C4-2B (cell line): ENCODE data around the gene LHFPL5.

Experiments
- ZFX ChIP-seq: fragments of 450-650 bp; IDR thresholded peaks from 2 replicates; pipeline ENCODE4 v1.6.1; 2017
- TF ChIP-seq, protein P1 (sequence below): fragments of 450-650 bp; conservative IDR thresholded peaks from 2 replicates; pipeline ENCODE4 v1.5.1; 2017; ENCODE audit warnings: mild to moderate bottlenecking

- TF ChIP-seq, protein P1, sequence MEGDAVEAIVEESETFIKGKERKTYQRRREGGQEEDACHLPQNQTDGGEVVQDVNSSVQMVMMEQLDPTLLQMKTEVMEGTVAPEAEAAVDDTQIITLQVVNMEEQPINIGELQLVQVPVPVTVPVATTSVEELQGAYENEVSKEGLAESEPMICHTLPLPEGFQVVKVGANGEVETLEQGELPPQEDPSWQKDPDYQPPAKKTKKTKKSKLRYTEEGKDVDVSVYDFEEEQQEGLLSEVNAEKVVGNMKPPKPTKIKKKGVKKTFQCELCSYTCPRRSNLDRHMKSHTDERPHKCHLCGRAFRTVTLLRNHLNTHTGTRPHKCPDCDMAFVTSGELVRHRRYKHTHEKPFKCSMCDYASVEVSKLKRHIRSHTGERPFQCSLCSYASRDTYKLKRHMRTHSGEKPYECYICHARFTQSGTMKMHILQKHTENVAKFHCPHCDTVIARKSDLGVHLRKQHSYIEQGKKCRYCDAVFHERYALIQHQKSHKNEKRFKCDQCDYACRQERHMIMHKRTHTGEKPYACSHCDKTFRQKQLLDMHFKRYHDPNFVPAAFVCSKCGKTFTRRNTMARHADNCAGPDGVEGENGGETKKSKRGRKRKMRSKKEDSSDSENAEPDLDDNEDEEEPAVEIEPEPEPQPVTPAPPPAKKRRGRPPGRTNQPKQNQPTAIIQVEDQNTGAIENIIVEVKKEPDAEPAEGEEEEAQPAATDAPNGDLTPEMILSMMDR, result no peak
- TF ChIP-seq ZFX, result no peak
These were observed 45.1 kb downstream of the LHFPL5 start for GRCh38 chr6:35850208-35850607.
